HEK293T (cell line): Measurements from ENCODE around the gene LPAR3.

Experiments used
- BHLHE40 ChIP-seq: fragments of 450-650 bp; IDR thresholded peaks from 2 replicates; pipeline ENCODE4 v1.6.1; 2016; ENCODE audit warnings: mild to moderate bottlenecking, moderate library complexity, borderline replicate concordance
- HDGF ChIP-seq: fragments of 450-650 bp; IDR thresholded peaks from 2 replicates; pipeline ENCODE4 v1.6.1; 2017; ENCODE audit warnings: antibody characterized with exemption, borderline replicate concordance
- TARDBP ChIP-seq: fragments of 450-650 bp; IDR thresholded peaks from 2 replicates; pipeline ENCODE4 v1.6.1; 2016
- ZNF384 ChIP-seq: fragments of 450-650 bp; IDR thresholded peaks from 2 replicates; pipeline ENCODE4 v1.6.1; 2016

DNA sequence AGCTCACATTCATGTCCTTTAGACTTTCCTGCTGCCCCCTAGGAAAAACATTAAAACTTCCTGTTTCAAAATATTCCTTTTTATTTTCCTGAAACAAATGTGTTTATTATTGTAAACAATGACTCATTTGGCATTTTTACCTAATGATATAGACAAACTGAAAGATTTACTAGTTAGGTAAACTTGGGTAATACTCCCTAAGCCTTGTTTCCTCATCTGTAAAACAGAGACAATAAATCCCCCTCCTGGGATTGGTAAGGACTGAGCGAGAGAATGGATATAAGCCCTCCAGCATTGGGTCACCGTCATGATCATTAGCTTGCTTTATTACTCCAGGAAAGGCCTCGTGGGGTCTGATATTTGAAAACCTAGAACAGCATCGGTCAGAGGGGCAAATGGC is 59.8 kb downstream of the LPAR3 start:
- TF ChIP-seq HDGF, result no peak
- no peak for TF ChIP-seq ZNF384
- TF ChIP-seq TARDBP, result no peak
- no peak for TF ChIP-seq BHLHE40
